Superior temporal gyrus (tissue), 1 donor: Measurements from ENCODE around the gene MECR.
"Not testable (repeated sequence)": the region's sequence is repeated elsewhere in the genome, so short reads cannot be mapped to it uniquely, and the experiment has no call there.

ENCODE experiments used
- DNase-seq: peaks from one replicate; pipeline ENCODE4 v3.0.0-alpha.2; 2016; ENCODE audit errors: extremely low spot score

MECR gene

GRCh38 chr1:29169976-29170375 is 60.8 kb downstream of the MECR start:
- no peak for DNase-seq

- no peak for DNase-seq
These were observed 62.8 kb downstream of the MECR start for GRCh38 chr1:29167904-29168303.

GRCh38 chr1:29166291-29166878 is 64.3 kb downstream of the MECR start:
- no peak for DNase-seq

GRCh38 chr1:29164588-29164987 is 66.1 kb downstream of the MECR start:
- no peak for DNase-seq

- DNase-seq = no peak
These were observed 68.1 kb downstream of the MECR start for GRCh38 chr1:29162476-29163138.

- no peak for DNase-seq
These were observed 68.7 kb downstream of the MECR start for GRCh38 chr1:29162025-29162424.

- no peak for DNase-seq
These were observed 71.0 kb downstream of the MECR start for GRCh38 chr1:29159773-29160172.

GRCh38 chr1:29157269-29157601 is 73.5 kb downstream of the MECR start:
- DNase-seq = no peak

- DNase-seq = no peak
These were observed 74.0 kb downstream of the MECR start for GRCh38 chr1:29156543-29157268.

GRCh38 chr1:29152046-29152805 is 78.5 kb downstream of the MECR start:
- DNase-seq = no peak

- DNase-seq = not testable (repeated sequence)
These were observed 80.4 kb downstream of the MECR start for GRCh38 chr1:29150346-29150745.

- DNase-seq = no peak
These were observed 81.9 kb downstream of the MECR start for GRCh38 chr1:29148656-29149491.

GRCh38 chr1:29145739-29146437 is 84.8 kb downstream of the MECR start:
- no peak for DNase-seq

- DNase-seq = no peak
These were observed 86.6 kb downstream of the MECR start for GRCh38 chr1:29144178-29144577.

GRCh38 chr1:29142714-29143113 is 88.0 kb downstream of the MECR start:
- no peak for DNase-seq
